ENCODE results near the gene ZMYND15. TPM values are rescaled to one million over a fixed set of nuclear protein-coding genes. Genes with fewer than 3 reads are reported as not detected.

The ZMYND15 gene
- total and polyA plus RNA-seq, 2 of the 4 experiments (the other 2 are of a cell fraction), result 0.07 TPM; not detected in 1

GRCh38 chr17:4710693-4711634 lies 28.7 kb upstream of the ZMYND15 start (continued):
- TF ChIP-seq USF2 (IDR thresholded peaks at IDR 0.05; ENCODE audit: low read depth, low read length), result no peak
- TF ChIP-seq FOS (IDR thresholded peaks at IDR 0.05; ENCODE audit: low read depth, low read length), result no peak

GRCh38 chr17:4711661-4712181 lies 27.9 kb upstream of the ZMYND15 start:
- H3K9ac ChIP-seq (ENCODE audit: low read depth, low read length), result no peak overlapping the region
- no peaks in the 10 kb centered on the region for H3K9me3 ChIP-seq (ENCODE audit: control insufficient read depth, insufficient read depth, low read length)
- dilution Hi-C loops (cut with HindIII; ENCODE audit: low sequenced_read_pairs, unreplicated experiment) (no loop called here), in situ Hi-C loops (cut with MboI; ENCODE audit: low sequenced_read_pairs) (loop anchor here (10.0 kb wide), 1 partner anchor 173 kb away; no protein-coding TSS in a partner anchor), intact Hi-C loops (cut with micrococcal nuclease) (no loop called here)
- ATAC-seq (ENCODE audit: low read depth), result no peak
- DNase-seq, result no peak
- no peak overlapping the region for H3K23ac ChIP-seq (ENCODE audit: low read depth, low read length)
- peaks cover 4% of the 10 kb centered on the region; the same call in 1 of the 2 replicates for H4K20me1 ChIP-seq (ENCODE audit: insufficient read depth, low read length)
- no peaks in the 10 kb centered on the region for H3K36me3 ChIP-seq (ENCODE audit: control insufficient read depth, insufficient read depth, low read length)
- CTCF ChIA-PET, result interaction anchor here (0.5 kb wide), 1 partner anchor 324 kb away, joined by 5 read pairs; no protein-coding TSS in a partner anchor
- no peak overlapping the region for H3K14ac ChIP-seq (replicated peaks; ENCODE audit: low read depth, low read length)
- peak overlapping the region; percentile 70 for H2AK9ac ChIP-seq (replicated peaks; ENCODE audit: low read depth, low read length, poor library complexity)
- H2BK120ac ChIP-seq (ENCODE audit: low read depth, low read length), result no peak overlapping the region
- H3K9me1 ChIP-seq (ENCODE audit: insufficient read depth, low read length), result 0 out of 2 replicates have a peak, but pooled peaks cover 4% of the 10 kb centered on the region
- H2BK15ac ChIP-seq (ENCODE audit: low read depth, low read length), result no peak overlapping the region
- H4K91ac ChIP-seq (ENCODE audit: insufficient read depth, low read depth, low read length), result no peak overlapping the region
- H3K4ac ChIP-seq (ENCODE audit: low read depth, low read length), result no peak overlapping the region
- no peak overlapping the region for H3K4me3 ChIP-seq (ENCODE audit: insufficient read depth, low read depth, low read length)
- no peak overlapping the region for H2BK20ac ChIP-seq (ENCODE audit: low read depth, low read length)
- H3K4me2 ChIP-seq (ENCODE audit: low read depth, low read length), result no peak overlapping the region
- H3K56ac ChIP-seq (ENCODE audit: extremely low read depth, insufficient read depth, low read length), result no peak overlapping the region
- H2AFZ ChIP-seq (replicated peaks; ENCODE audit: low read length, poor library complexity), result no peak overlapping the region
- no TSS peak for BruUV-seq (replicated peaks)
- peaks cover 3% of the 10 kb centered on the region in 2 experiments; a peak in 3 of 4 replicates for H3K79me1 ChIP-seq (ENCODE audit: low read depth in 1 of 2, low read length in 2 of 2)
- H4K8ac ChIP-seq (ENCODE audit: low read depth in 2 of 2, low read length in 2 of 2), result no peak overlapping the region
- H3K4me1 ChIP-seq (ENCODE audit: control insufficient read depth, insufficient read depth, low read length), result peaks cover 7% of the 10 kb centered on the region; the same call in 1 of the 2 replicates
- peak overlapping the region; percentile 25; the same call in 1 of the 2 replicates for H2AK5ac ChIP-seq (ENCODE audit: low read depth, low read length)
- no peak overlapping the region for H3K27ac ChIP-seq (ENCODE audit: insufficient read depth, low read length)
- no peak overlapping the region for H3K18ac ChIP-seq (ENCODE audit: low read depth, low read length)
- H4K5ac ChIP-seq (ENCODE audit: low read depth, low read length), result no peak overlapping the region
- POLR2A ChIA-PET (ENCODE audit: unreplicated experiment), result no interaction called here
- H2BK5ac ChIP-seq (ENCODE audit: low read depth, low read length, poor library complexity, severe bottlenecking), result no peak overlapping the region
- WGBS, 2 experiments (ENCODE audit: extremely low coverage in 2 of 2, insufficient read length in 1 of 2), result no CpG with 5 or more reads among the region's 6 CpGs
- H3K27me3 ChIP-seq (ENCODE audit: control insufficient read depth, insufficient read depth, low read length), result no peaks in the 10 kb centered on the region
- no peak for TF ChIP-seq RAD21 (IDR thresholded peaks at IDR 0.05; ENCODE audit: low read length)
- TF ChIP-seq CHD1 (IDR thresholded peaks at IDR 0.05; ENCODE audit: low read depth, low read length), result no peak
- TF ChIP-seq CEBPB (IDR thresholded peaks at IDR 0.05; ENCODE audit: low read depth, low read length), result no peak
- no peak for TF ChIP-seq SMC3 (IDR thresholded peaks at IDR 0.05; ENCODE audit: low read depth, low read length)
- TF ChIP-seq CTCF (conservative IDR thresholded peaks at IDR 0.05; ENCODE audit: low read depth, low read length), result no peak
- TF ChIP-seq ELK1 (IDR thresholded peaks at IDR 0.05; ENCODE audit: borderline replicate concordance, low read depth, low read length), result no peak
- no peak for TF ChIP-seq MAFK (IDR thresholded peaks at IDR 0.05; ENCODE audit: low read depth, low read length)
- no peak for TF ChIP-seq RFX5 (IDR thresholded peaks at IDR 0.05; ENCODE audit: low read depth, low read length)
- TF ChIP-seq MXI1 (IDR thresholded peaks at IDR 0.05; ENCODE audit: borderline replicate concordance, low read depth, low read length), result no peak
- no peak for TF ChIP-seq FOS (IDR thresholded peaks at IDR 0.05; ENCODE audit: low read depth, low read length)
